Activated CD8-positive, alpha-beta T cell treated with anti-CD3 and anti-CD28 coated beads for 36 hours (primary cell): ENCODE data around the gene CMIP. TPM values are rescaled to one million over a fixed set of nuclear protein-coding genes. Genes with fewer than 3 reads are reported as not detected.
A peak's percentile ranks its signal among the peaks of the same experiment; 100 is the strongest.

Experiments
- ATAC-seq: fragments of 200-7000 bp; cut with Tn5 transposase; one replicate; pipeline ENCODE4 v1.10.0; 2021; ENCODE audit warnings: mild to moderate bottlenecking, moderate library complexity
- CTCF ChIA-PET: fragments of 350-600 bp; sonication (Branson Sonifier 250); formaldehyde crosslinking; loops from one replicate; lab custom pipeline; 2021; ENCODE audit warnings: antibody characterized with exemption; lab: Charles Lee
- POLR2A ChIA-PET: fragments of 350-600 bp; sonication (Branson Sonifier 250); formaldehyde crosslinking; loops from one replicate; lab custom pipeline; 2021; ENCODE audit warnings: antibody characterized with exemption; lab: Charles Lee
- DNase-seq: peaks from one replicate; pipeline ENCODE4 v3.0.0-alpha.2; 2020
- H3K27ac Mint-ChIP-seq: one replicate; pipeline ENCODE4 v1.8.0; 2021; ENCODE audit warnings: mild to moderate bottlenecking, mixed read lengths
- H3K27me3 Mint-ChIP-seq: one replicate; pipeline ENCODE4 v1.8.0; 2021; ENCODE audit warnings: mixed read lengths
- H3K36me3 Mint-ChIP-seq: one replicate; pipeline ENCODE4 v1.8.0; 2021; ENCODE audit warnings: low read depth, mixed read lengths
- H3K4me1 Mint-ChIP-seq: one replicate; pipeline ENCODE4 v1.8.0; 2021; ENCODE audit warnings: low read depth, mixed read lengths
- H3K4me3 Mint-ChIP-seq: one replicate; pipeline ENCODE4 v1.8.0; 2021; ENCODE audit warnings: mild to moderate bottlenecking, moderate library complexity, mixed read lengths
- H3K9me3 Mint-ChIP-seq: one replicate; pipeline ENCODE4 v1.8.0; 2021; ENCODE audit warnings: mixed read lengths
- CTCF ChIP-seq: fragments of 200-600 bp; IDR thresholded peaks from one replicate; pipeline ENCODE4 v1.8.0; 2022; ENCODE audit warnings: antibody characterized with exemption, mild to moderate bottlenecking
- intact Hi-C: fragments of 100-400 bp; cut with micrococcal nuclease; formaldehyde crosslinking; loops from one replicate; pipeline ENCODE4 v1.10.0; 2022
- total RNA-seq, 2 experiments: library from RNA; stranded (reverse); gene quantifications; one replicate each; pipeline ENCODE4 v1.2.3, GENCODE V29; 2021

Gene CMIP
- total RNA-seq, 2 experiments from 2014 or later = 37.6 to 38.5 TPM

GRCh38 chr16:81551821-81552304 lies 107.3 kb downstream of the CMIP start:
- ChIA-PET POLR2A (no interaction called here), CTCF (no interaction called here)
- H3K4me3 Mint-ChIP-seq = no peak overlapping the region
- peaks cover 42% of the 10 kb centered on the region for H3K4me1 Mint-ChIP-seq
- TF ChIP-seq CTCF = no peak
- no peak for DNase-seq
- intact Hi-C loops = no loop called here
- no peaks in the 10 kb centered on the region for H3K9me3 Mint-ChIP-seq
- no peaks in the 10 kb centered on the region for H3K27me3 Mint-ChIP-seq
- H3K27ac Mint-ChIP-seq = peak overlapping the region; percentile 71
- peak; percentile 17 for ATAC-seq
- H3K36me3 Mint-ChIP-seq = peaks cover 9% of the 10 kb centered on the region

DNA sequence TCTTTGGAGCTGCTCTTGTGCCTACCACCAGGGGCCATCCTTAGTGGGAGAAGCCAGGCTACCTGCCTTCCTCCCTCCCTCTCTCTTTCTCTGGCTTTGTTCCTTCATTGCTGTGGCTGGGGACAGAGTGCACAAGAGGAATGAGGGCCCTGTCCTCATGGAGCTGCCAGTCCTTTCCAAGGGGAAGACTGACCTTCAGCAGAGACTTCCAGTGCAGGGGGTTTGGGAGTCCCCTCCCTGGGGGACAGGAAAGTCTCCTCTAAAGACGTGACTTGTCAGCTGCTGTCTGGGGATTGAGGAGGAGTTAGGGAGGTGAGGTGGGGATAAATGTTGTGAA lies 108.1 kb downstream of the CMIP start:
- Mint-ChIP-seq H3K9me3 (no peaks in the 10 kb centered on the region), H3K27me3 (no peaks in the 10 kb centered on the region), H3K27ac (no peak overlapping the region), H3K4me1 (peaks cover 44% of the 10 kb centered on the region), H3K4me3 (no peak overlapping the region), H3K36me3 (peaks cover 9% of the 10 kb centered on the region)
- DNase-seq (no peak), ATAC-seq (no peak)
- intact Hi-C loops = no loop called here
- ChIA-PET CTCF (no interaction called here), POLR2A (no interaction called here)
- TF ChIP-seq CTCF = no peak

- Mint-ChIP-seq H3K9me3 (no peaks in the 10 kb centered on the region), H3K36me3 (peaks cover 9% of the 10 kb centered on the region), H3K4me1 (peaks cover 44% of the 10 kb centered on the region), H3K27me3 (no peaks in the 10 kb centered on the region), H3K27ac (no peak overlapping the region), H3K4me3 (no peak overlapping the region)
- no peak for DNase-seq
- no peak for ATAC-seq
- POLR2A ChIA-PET = no interaction called here
- intact Hi-C loops = no loop called here
- CTCF ChIA-PET = no interaction called here
- TF ChIP-seq CTCF = no peak
Observed at GRCh38 chr16:81553080-81553813, 108.6 kb downstream of the CMIP start.

DNA sequence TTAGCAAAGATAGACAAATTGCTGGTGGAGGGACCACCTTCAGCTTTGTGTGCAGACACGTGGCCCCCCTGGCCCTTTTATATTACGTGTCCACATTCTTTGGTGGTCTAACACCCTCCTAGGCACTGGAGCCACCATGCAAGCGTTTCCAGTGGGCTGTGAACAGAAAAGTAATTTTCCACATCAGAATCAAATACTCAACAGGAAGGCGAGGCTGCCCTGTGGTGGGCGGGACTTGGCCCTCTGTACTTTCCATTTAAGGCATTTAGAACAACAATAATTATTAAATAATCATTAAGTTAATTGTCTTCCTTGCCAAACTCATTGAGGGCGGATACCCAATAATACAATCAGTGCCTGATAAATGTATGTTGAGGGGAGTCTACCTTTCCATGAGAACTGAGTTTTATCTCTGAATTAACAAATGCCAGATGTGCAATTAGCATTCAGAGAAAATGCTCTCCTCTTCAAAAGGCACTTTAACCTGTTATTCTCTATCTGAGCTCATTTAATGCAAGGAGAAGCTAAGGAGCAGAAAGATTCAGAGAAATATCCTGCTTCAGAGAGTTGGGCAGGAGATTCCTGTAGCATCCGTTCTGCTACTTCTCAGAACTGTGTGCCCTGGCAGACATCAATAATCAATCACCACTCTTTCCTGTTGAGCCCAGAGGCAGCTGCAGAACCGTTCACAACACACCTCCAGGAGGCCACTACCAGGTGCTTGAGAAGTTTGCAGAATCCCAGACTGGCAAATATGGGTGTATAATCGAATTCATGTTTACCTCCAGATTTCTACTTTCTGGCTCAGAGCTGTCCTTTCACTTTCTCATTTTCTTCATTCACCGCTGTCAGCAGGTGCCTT lies 109.4 kb downstream of the CMIP start:
- ChIA-PET CTCF (no interaction called here), POLR2A (no interaction called here)
- peaks cover 44% of the 10 kb centered on the region for H3K4me1 Mint-ChIP-seq
- TF ChIP-seq CTCF = no peak
- peaks cover 9% of the 10 kb centered on the region for H3K36me3 Mint-ChIP-seq
- DNase-seq (no peak), ATAC-seq (no peak)
- no peaks in the 10 kb centered on the region for H3K9me3 Mint-ChIP-seq
- no peak overlapping the region for H3K27ac Mint-ChIP-seq
- no peaks in the 10 kb centered on the region for H3K27me3 Mint-ChIP-seq
- intact Hi-C loops = no loop called here
- no peak overlapping the region for H3K4me3 Mint-ChIP-seq

GRCh38 chr16:81554979-81555378 lies 110.4 kb downstream of the CMIP start:
- TF ChIP-seq CTCF = no peak
- intact Hi-C loops = no loop called here
- Mint-ChIP-seq H3K36me3 (peaks cover 9% of the 10 kb centered on the region), H3K4me1 (peaks cover 44% of the 10 kb centered on the region), H3K27me3 (no peaks in the 10 kb centered on the region), H3K4me3 (no peak overlapping the region), H3K9me3 (no peaks in the 10 kb centered on the region), H3K27ac (no peak overlapping the region)
- ChIA-PET CTCF (interaction anchor here (1.2 kb wide), 1 partner anchor 10 kb away, joined by 3 read pairs; no protein-coding TSS in a partner anchor), POLR2A (no interaction called here)
- ATAC-seq = no peak
- DNase-seq = no peak
